ENCODE measurements around the gene PRKAB2. TPM values are rescaled to one million over a fixed set of nuclear protein-coding genes. Genes with fewer than 3 reads are reported as not detected.
"Not testable (repeated sequence)": the region's sequence is repeated elsewhere in the genome, so short reads cannot be mapped to it uniquely, and the experiment has no call there.

The PRKAB2 gene
- total RNA-seq, 1 donor from 2014 or later, result 26.7 TPM

GRCh38 chr1:147168626-147169058, 3.6 kb downstream of the PRKAB2 start:
- DNase-seq, result no peak
- Mint-ChIP-seq H3K4me3 (ENCODE audit: unreplicated experiment) (no peak overlapping the region), H3K9me3 (ENCODE audit: unreplicated experiment) (peaks cover 11% of the 10 kb centered on the region), H3K27ac (ENCODE audit: unreplicated experiment) (no peak overlapping the region), H3K4me1 (ENCODE audit: low read depth, unreplicated experiment) (peaks cover 10% of the 10 kb centered on the region), H3K36me3 (ENCODE audit: unreplicated experiment) (no peaks in the 10 kb centered on the region), H3K27me3 (ENCODE audit: unreplicated experiment) (peaks cover 5% of the 10 kb centered on the region)
- no peak for TF ChIP-seq CTCF (IDR thresholded peaks at IDR 0.05; ENCODE audit: partially characterized antibody, unreplicated experiment)

- peaks cover 3% of the 10 kb centered on the region for H3K27me3 Mint-ChIP-seq (ENCODE audit: unreplicated experiment)
- TF ChIP-seq CTCF (IDR thresholded peaks at IDR 0.05; ENCODE audit: partially characterized antibody, unreplicated experiment), result no peak
- peaks cover 8% of the 10 kb centered on the region for H3K4me1 Mint-ChIP-seq (ENCODE audit: low read depth, unreplicated experiment)
- peaks cover 7% of the 10 kb centered on the region for H3K9me3 Mint-ChIP-seq (ENCODE audit: unreplicated experiment)
- H3K4me3 Mint-ChIP-seq (ENCODE audit: unreplicated experiment), result no peak overlapping the region
- no peak for DNase-seq
- H3K27ac Mint-ChIP-seq (ENCODE audit: unreplicated experiment), result no peak overlapping the region
- H3K36me3 Mint-ChIP-seq (ENCODE audit: unreplicated experiment), result no peaks in the 10 kb centered on the region
Measured at GRCh38 chr1:147167365-147167764, 4.9 kb downstream of the PRKAB2 start.

GRCh38 chr1:147163019-147163418, 9.3 kb downstream of the PRKAB2 start:
- no peak for DNase-seq
- H3K4me1 Mint-ChIP-seq (ENCODE audit: low read depth, unreplicated experiment), result no peaks in the 10 kb centered on the region
- no peak for TF ChIP-seq CTCF (IDR thresholded peaks at IDR 0.05; ENCODE audit: partially characterized antibody, unreplicated experiment)
- H3K36me3 Mint-ChIP-seq (ENCODE audit: unreplicated experiment), result no peaks in the 10 kb centered on the region
- no peak overlapping the region for H3K4me3 Mint-ChIP-seq (ENCODE audit: unreplicated experiment)
- no peaks in the 10 kb centered on the region for H3K9me3 Mint-ChIP-seq (ENCODE audit: unreplicated experiment)
- H3K27ac Mint-ChIP-seq (ENCODE audit: unreplicated experiment), result no peak overlapping the region
- H3K27me3 Mint-ChIP-seq (ENCODE audit: unreplicated experiment), result no peaks in the 10 kb centered on the region

- no peaks in the 10 kb centered on the region for H3K36me3 Mint-ChIP-seq (ENCODE audit: unreplicated experiment)
- no peak for TF ChIP-seq CTCF (IDR thresholded peaks at IDR 0.05; ENCODE audit: partially characterized antibody, unreplicated experiment)
- no peaks in the 10 kb centered on the region for H3K4me1 Mint-ChIP-seq (ENCODE audit: low read depth, unreplicated experiment)
- H3K9me3 Mint-ChIP-seq (ENCODE audit: unreplicated experiment), result no peaks in the 10 kb centered on the region
- no peak for DNase-seq
- no peak overlapping the region for H3K27ac Mint-ChIP-seq (ENCODE audit: unreplicated experiment)
- H3K4me3 Mint-ChIP-seq (ENCODE audit: unreplicated experiment), result no peak overlapping the region
- H3K27me3 Mint-ChIP-seq (ENCODE audit: unreplicated experiment), result no peaks in the 10 kb centered on the region
Measured at GRCh38 chr1:147162093-147162492, 10.2 kb downstream of the PRKAB2 start.

GRCh38 chr1:147157116-147157515, 15.2 kb downstream of the PRKAB2 start:
- H3K4me1 Mint-ChIP-seq (ENCODE audit: low read depth, unreplicated experiment); H3K36me3 Mint-ChIP-seq (ENCODE audit: unreplicated experiment); DNase-seq; H3K4me3 Mint-ChIP-seq (ENCODE audit: unreplicated experiment); H3K9me3 Mint-ChIP-seq (ENCODE audit: unreplicated experiment); H3K27ac Mint-ChIP-seq (ENCODE audit: unreplicated experiment); H3K27me3 Mint-ChIP-seq (ENCODE audit: unreplicated experiment): not testable (repeated sequence)

- DNase-seq, result no peak
- TF ChIP-seq CTCF (IDR thresholded peaks at IDR 0.05; ENCODE audit: partially characterized antibody, unreplicated experiment), result no peak
- Mint-ChIP-seq H3K4me3 (ENCODE audit: unreplicated experiment) (no peak overlapping the region), H3K4me1 (ENCODE audit: low read depth, unreplicated experiment) (no peaks in the 10 kb centered on the region), H3K9me3 (ENCODE audit: unreplicated experiment) (no peaks in the 10 kb centered on the region), H3K27ac (ENCODE audit: unreplicated experiment) (no peak overlapping the region), H3K27me3 (ENCODE audit: unreplicated experiment) (no peaks in the 10 kb centered on the region), H3K36me3 (ENCODE audit: unreplicated experiment) (no peaks in the 10 kb centered on the region)
Measured at GRCh38 chr1:147156642-147157041, 15.6 kb downstream of the PRKAB2 start.
